CD14-positive monocyte (primary cell): ENCODE data around the gene EPAS1. TPM values are rescaled to one million over a fixed set of nuclear protein-coding genes. Genes with fewer than 3 reads are reported as not detected.

Source experiments
- DNase-seq, 3 donors: peaks; one replicate each; pipeline ENCODE4 v3.0.0-alpha.2; 2011 to 2022
- H2AFZ ChIP-seq: 2 replicates; pipeline ENCODE4 v1.6.0; 2012; ENCODE audit warnings: mild to moderate bottlenecking, low read depth, low read length, inconsistent platforms; ENCODE audit not compliant: insufficient read depth, poor library complexity, severe bottlenecking
- H3K27ac ChIP-seq, 2 donors: 1 replicate in 1 of 2; 2 replicates in 1 of 2; pipeline ENCODE4 v1.5.1; 2012 to 2013; ENCODE audit warnings: low read length in 2 of 2, control low read depth in 1 of 2, inconsistent platforms in 1 of 2, low read depth in 1 of 2, mild to moderate bottlenecking in 1 of 2
- H3K27me3 ChIP-seq, 2 donors: one replicate each; pipeline versions ENCODE4 v1.6.0 to v1.6.1; 2011 to 2013; ENCODE audit warnings: low read length in 2 of 2; ENCODE audit not compliant: control insufficient read depth in 2 of 2, insufficient read depth in 2 of 2
- H3K36me3 ChIP-seq, 2 donors: replicated peaks in 1 of 2; 1 replicate in 1 of 2; 2 replicates in 1 of 2; pipeline versions ENCODE4 v1.5.1 to v1.6.1; 2012 to 2013; ENCODE audit warnings: low read length in 2 of 2, control low read depth in 1 of 2, inconsistent platforms in 1 of 2, mild to moderate bottlenecking in 1 of 2; ENCODE audit not compliant: insufficient read depth in 2 of 2, control insufficient read depth in 1 of 2
- H3K4me1 ChIP-seq, 2 donors: 1 replicate in 1 of 2; 2 replicates in 1 of 2; pipeline versions ENCODE4 v1.5.1 to v1.6.1; 2012 to 2013; ENCODE audit warnings: low read length in 2 of 2, control low read depth in 1 of 2, inconsistent platforms in 1 of 2, mild to moderate bottlenecking in 1 of 2, moderate library complexity in 1 of 2; ENCODE audit not compliant: insufficient read depth in 2 of 2, control insufficient read depth in 1 of 2
- H3K4me2 ChIP-seq: replicated peaks from 2 replicates; pipeline ENCODE3; 2012; ENCODE audit warnings: low read length, moderate library complexity, mild to moderate bottlenecking; ENCODE audit not compliant: poor library complexity, severe bottlenecking; ENCODE audit errors: extremely low read depth
- H3K4me3 ChIP-seq, 3 experiments: fragments of 200-600 bp in 1 of 3; sonication (generic) in 1 of 3; replicated peaks in 1 of 3; 1 replicate in 2 of 3; 2 replicates in 1 of 3; pipeline ENCODE4 v1.5.1; 2011 to 2013; ENCODE audit warnings: low read length in 3 of 3, mild to moderate bottlenecking in 3 of 3, control low read depth in 2 of 3, low read depth in 2 of 3, inconsistent platforms in 1 of 3, moderate library complexity in 1 of 3
- H3K79me2 ChIP-seq: 2 replicates; pipeline ENCODE4 v1.6.0; 2012; ENCODE audit warnings: mild to moderate bottlenecking, control low read depth, inconsistent platforms, low read length, moderate library complexity; ENCODE audit not compliant: insufficient read depth
- H3K9ac ChIP-seq: 2 replicates; pipeline ENCODE4 v1.6.0; 2017; ENCODE audit warnings: low read length, mild to moderate bottlenecking; ENCODE audit not compliant: insufficient read depth, poor library complexity, severe bottlenecking
- H3K9me3 ChIP-seq, 2 donors: replicated peaks in 1 of 2; 1 replicate in 1 of 2; 2 replicates in 1 of 2; pipeline versions ENCODE4 v1.5.1 to v1.6.1; 2012 to 2013; ENCODE audit warnings: low read length in 2 of 2, control low read depth in 1 of 2; ENCODE audit not compliant: control insufficient read depth in 1 of 2, insufficient read depth in 1 of 2
- H4K20me1 ChIP-seq: 2 replicates; pipeline ENCODE4 v1.6.0; 2012; ENCODE audit warnings: mild to moderate bottlenecking, low read length, control low read depth, moderate library complexity; ENCODE audit not compliant: insufficient read depth
- H3K27ac Mint-ChIP-seq, 7 donors: one replicate each; pipeline ENCODE4 v1.8.0; 2020; ENCODE audit warnings: mild to moderate bottlenecking in 7 of 7, mixed read lengths in 7 of 7, moderate library complexity in 6 of 7, inconsistent platforms in 2 of 7
- H3K27me3 Mint-ChIP-seq, 3 donors: one replicate each; pipeline ENCODE4 v1.8.0; 2021 to 2022; ENCODE audit warnings: low read depth in 3 of 3, mild to moderate bottlenecking in 3 of 3, mixed read lengths in 3 of 3, moderate library complexity in 3 of 3, inconsistent platforms in 1 of 3
- H3K36me3 Mint-ChIP-seq, 2 donors: one replicate each; pipeline ENCODE4 v1.8.0; 2020; ENCODE audit warnings: mixed read lengths in 2 of 2, inconsistent platforms in 1 of 2, mild to moderate bottlenecking in 1 of 2
- H3K4me1 Mint-ChIP-seq: one replicate; pipeline ENCODE4 v1.8.0; 2020; ENCODE audit warnings: mild to moderate bottlenecking, mixed read lengths
- H3K4me3 Mint-ChIP-seq, 2 donors: one replicate each; pipeline ENCODE4 v1.8.0; 2020; ENCODE audit warnings: mild to moderate bottlenecking in 2 of 2, mixed read lengths in 2 of 2, moderate library complexity in 1 of 2
- H3K9me3 Mint-ChIP-seq, 7 donors: one replicate each; pipeline ENCODE4 v1.8.0; 2020 to 2022; ENCODE audit warnings: mixed read lengths in 7 of 7, mild to moderate bottlenecking in 6 of 7, moderate library complexity in 6 of 7, inconsistent platforms in 2 of 7
- CTCF ChIP-seq: fragments of 200-600 bp; IDR thresholded peaks from one replicate; pipeline ENCODE4 v1.8.0; 2022; ENCODE audit warnings: antibody characterized with exemption, mild to moderate bottlenecking
- WGBS: methylation state at CpG from one replicate; pipeline ENCODE4 v1.1.5; 2013; ENCODE audit warnings: missing lambda C conversion rate; ENCODE audit not compliant: insufficient coverage; 5-methylcytosine and 5-hydroxymethylcytosine counted together
- intact Hi-C, 2 donors: fragments of 100-400 bp; cut with micrococcal nuclease; formaldehyde crosslinking; loops; one replicate each; pipeline versions ENCODE4 v1.15.0 to v1.15.1; 2023
- polyA plus RNA-seq, 3 donors: library from polyadenylated mRNA; depleted of rRNA in 1 of 3; unstranded in 2 of 3; stranded (reverse) in 1 of 3; fragments of 300-500 nt in 2 of 3; fragments of >200 nt in 1 of 3; fragmentation: Illumina TruSeq in 2 of 3; gene quantifications; 1 replicate in 2 of 3; 2 replicates in 1 of 3; pipeline ENCODE4 v1.2.3, GENCODE V29; 2012 to 2021

Gene EPAS1
- polyA plus RNA-seq, 3 donors = 0.11 to 1.0 (median 0.88) TPM

GRCh38 chr2:46414701-46415100 is 117.5 kb downstream of the EPAS1 start:
- no peak overlapping the region for H3K27ac Mint-ChIP-seq
- Histone ChIP-seq H3K9ac (no peak overlapping the region), H3K4me2 (no peak overlapping the region), H3K27ac (no peak overlapping the region), H3K4me1 (no peaks in the 10 kb centered on the region), H3K4me3 (no peak overlapping the region), H3K27me3 (no peaks in the 10 kb centered on the region), H3K9me3 (peaks cover 11 to 21% of the 10 kb centered on the region in 2 donors), H3K79me2 (no peaks in the 10 kb centered on the region), H4K20me1 (no peaks in the 10 kb centered on the region), H2AFZ (no peak overlapping the region), H3K36me3 (no peaks in the 10 kb centered on the region)
- no peak overlapping the region for H3K4me3 Mint-ChIP-seq
- WGBS = no CpG with 5 or more reads among the region's 1 CpG
- DNase-seq = no peak
- peaks cover 0 to 3% (median 3%) of the 10 kb centered on the region in 3 donors for H3K27me3 Mint-ChIP-seq
- no peaks in the 10 kb centered on the region for H3K4me1 Mint-ChIP-seq
- intact Hi-C loops = no loop called here
- no peak for TF ChIP-seq CTCF
- H3K36me3 Mint-ChIP-seq = peaks cover 0 to 3% of the 10 kb centered on the region in 2 donors
- peaks cover 14 to 30% (median 27%) of the 10 kb centered on the region in 7 donors for H3K9me3 Mint-ChIP-seq

GRCh38 chr2:46416280-46416679 is 119.1 kb downstream of the EPAS1 start:
- Histone ChIP-seq H4K20me1 (no peaks in the 10 kb centered on the region), H3K79me2 (no peaks in the 10 kb centered on the region), H3K9me3 (peaks cover 11 to 21% of the 10 kb centered on the region in 2 donors), H3K27me3 (no peaks in the 10 kb centered on the region), H3K27ac (no peak overlapping the region), H2AFZ (no peak overlapping the region), H3K4me2 (no peak overlapping the region), H3K9ac (no peak overlapping the region), H3K4me3 (no peak overlapping the region), H3K4me1 (no peaks in the 10 kb centered on the region), H3K36me3 (no peaks in the 10 kb centered on the region)
- no peak overlapping the region for H3K27ac Mint-ChIP-seq
- TF ChIP-seq CTCF = no peak
- H3K36me3 Mint-ChIP-seq = peaks cover 0 to 3% of the 10 kb centered on the region in 2 donors
- intact Hi-C loops = no loop called here
- DNase-seq = no peak
- no peak overlapping the region for H3K4me3 Mint-ChIP-seq
- H3K9me3 Mint-ChIP-seq = peaks cover 14 to 32% (median 28%) of the 10 kb centered on the region in 7 donors
- no peaks in the 10 kb centered on the region for H3K4me1 Mint-ChIP-seq
- H3K27me3 Mint-ChIP-seq = peaks cover 0 to 3% (median 3%) of the 10 kb centered on the region in 3 donors
